NCI-H446 (cell line): Measurements from ENCODE around the gene SLC38A7.
A peak's percentile ranks its signal among the peaks of the same experiment; 100 is the strongest.
"Not testable (repeated sequence)": the region's sequence is repeated elsewhere in the genome, so short reads cannot be mapped to it uniquely, and the experiment has no call there.

Experiments used
- DNase-seq, 2 experiments: peaks; one replicate each; lab custom pipeline; 2025; lab: John Stamatoyannopoulos, UW

The SLC38A7 gene

GRCh38 chr16:58678716-58679115 is 5.9 kb downstream of the SLC38A7 start:
- peak in 1 of 2 experiments; percentile 12 for DNase-seq

- no peak for DNase-seq
Observed at GRCh38 chr16:58678269-58678668, 6.3 kb downstream of the SLC38A7 start.

- DNase-seq: no peak
Observed at GRCh38 chr16:58670946-58671583, 13.5 kb downstream of the SLC38A7 start.

DNA sequence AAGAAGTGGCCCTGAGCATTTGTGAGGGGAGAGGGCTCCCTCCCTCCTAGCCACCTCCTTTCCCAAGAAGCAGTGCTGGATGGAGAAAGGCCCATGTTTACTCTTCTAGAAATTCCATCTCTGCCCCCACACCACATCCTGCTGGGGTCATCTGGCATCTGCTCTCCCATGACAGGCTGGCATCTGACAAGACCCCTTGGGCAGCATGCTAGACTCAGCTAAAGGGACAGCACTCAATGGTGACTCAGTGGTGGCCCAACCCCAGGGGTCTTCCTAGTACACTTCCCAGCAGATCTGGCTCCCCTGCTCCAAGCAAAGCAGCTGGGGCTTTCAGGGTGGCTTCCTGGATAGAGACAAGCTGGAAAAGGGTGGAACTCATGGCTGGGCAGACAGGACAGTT is 14.4 kb downstream of the SLC38A7 start:
- no peak for DNase-seq

DNA sequence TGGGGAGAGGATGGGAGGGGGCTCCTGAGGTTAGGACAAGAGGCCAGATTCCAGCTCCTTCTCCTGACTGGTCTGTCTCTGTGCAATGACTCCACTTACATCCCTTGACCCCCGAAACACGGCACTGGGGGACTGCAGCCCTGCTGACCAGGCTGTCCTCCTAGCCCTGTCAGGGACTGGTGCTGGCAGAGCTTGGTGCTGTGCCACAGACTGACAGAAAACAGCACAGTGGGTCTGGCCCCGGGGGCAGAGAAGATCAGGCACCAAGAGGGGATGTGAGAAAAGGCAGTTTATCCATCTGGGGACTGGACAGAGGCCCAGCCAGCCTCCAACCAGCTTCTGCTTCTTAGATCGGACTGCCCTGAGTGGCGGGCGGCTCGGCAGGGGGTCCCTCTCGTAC is 19.4 kb downstream of the SLC38A7 start:
- no peak for DNase-seq

- DNase-seq: peak; percentile 2 to 66
Observed at GRCh38 chr16:58661199-58661830, 23.3 kb downstream of the SLC38A7 start.

DNA sequence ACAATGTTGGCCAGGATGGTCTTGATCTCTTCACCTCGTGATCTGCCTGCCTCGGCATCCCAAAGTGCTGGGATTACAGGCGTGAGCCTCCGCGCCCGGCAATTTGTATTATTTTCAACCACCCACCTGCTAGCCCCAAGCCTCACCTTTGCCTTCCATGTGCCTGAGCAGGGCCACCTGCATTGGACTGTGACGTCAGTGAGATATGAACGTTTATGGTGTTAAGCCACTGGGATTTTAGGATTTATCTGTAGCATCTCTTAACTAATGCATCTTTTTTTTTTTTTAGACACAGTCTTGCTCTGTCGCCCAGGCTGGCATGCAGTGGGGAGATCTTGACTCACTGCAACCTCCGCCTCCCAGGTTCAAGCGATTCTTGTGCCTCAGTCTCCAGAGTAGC is 24.7 kb downstream of the SLC38A7 start:
- not testable (repeated sequence) for DNase-seq

GRCh38 chr16:58658796-58659211 is 25.8 kb downstream of the SLC38A7 start:
- DNase-seq: no peak

GRCh38 chr16:58656899-58657298 is 27.7 kb downstream of the SLC38A7 start:
- no peak for DNase-seq

GRCh38 chr16:58655215-58655596 is 29.4 kb downstream of the SLC38A7 start:
- DNase-seq: no peak

DNA sequence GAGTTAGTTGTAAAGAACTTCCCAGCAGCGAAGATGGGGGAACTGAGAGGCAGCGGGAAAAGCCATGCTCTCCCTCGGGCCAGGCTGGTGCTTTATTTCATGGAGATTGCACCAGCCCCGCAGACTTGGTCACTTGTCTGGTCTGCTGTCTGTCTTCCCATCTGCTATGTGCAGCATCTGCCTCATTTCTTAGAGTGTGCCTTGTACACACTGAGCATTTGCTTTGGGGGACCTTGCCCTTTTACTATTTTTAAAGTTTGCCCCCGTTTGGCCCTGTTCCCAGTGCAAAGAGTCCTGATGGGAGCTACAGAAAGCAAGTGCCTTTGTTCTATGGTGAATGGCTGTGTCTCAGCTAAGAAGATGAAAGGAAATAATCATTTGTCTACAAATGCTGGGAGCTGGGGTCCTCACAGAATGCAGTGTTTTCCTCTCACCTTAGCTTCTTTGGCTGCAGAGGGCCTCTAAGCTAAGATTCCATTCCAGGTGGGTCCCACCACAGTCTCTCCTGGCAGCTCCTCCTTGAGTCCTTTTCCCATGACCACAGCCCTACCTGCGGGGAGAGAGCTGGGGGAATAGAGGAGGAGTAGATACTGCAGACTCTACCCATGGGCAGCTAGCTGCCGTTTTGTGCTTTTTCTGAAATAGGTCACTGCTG is 29.9 kb downstream of the SLC38A7 start:
- no peak for DNase-seq

- no peak for DNase-seq
Observed at GRCh38 chr16:58652741-58653140, 31.8 kb downstream of the SLC38A7 start.

DNA sequence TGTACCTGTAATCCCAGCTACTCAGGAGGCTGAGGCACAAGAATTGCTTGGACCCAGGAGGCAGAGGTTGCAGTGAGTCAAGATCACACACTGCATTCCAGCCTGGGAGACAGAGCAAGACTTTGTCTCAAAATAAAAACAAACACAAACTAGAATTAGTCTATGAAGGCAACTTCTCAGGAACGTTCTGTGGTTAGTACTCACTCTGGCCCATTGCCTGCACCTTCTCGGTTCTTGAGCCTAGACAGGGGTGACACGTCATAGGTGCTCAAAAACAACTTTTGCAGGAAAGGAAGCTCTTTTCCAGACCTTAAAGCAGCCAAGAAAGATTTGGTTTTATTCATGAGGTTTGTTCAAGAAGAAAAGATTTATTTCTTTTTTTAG is 32.6 kb downstream of the SLC38A7 start:
- DNase-seq: no peak

DNA sequence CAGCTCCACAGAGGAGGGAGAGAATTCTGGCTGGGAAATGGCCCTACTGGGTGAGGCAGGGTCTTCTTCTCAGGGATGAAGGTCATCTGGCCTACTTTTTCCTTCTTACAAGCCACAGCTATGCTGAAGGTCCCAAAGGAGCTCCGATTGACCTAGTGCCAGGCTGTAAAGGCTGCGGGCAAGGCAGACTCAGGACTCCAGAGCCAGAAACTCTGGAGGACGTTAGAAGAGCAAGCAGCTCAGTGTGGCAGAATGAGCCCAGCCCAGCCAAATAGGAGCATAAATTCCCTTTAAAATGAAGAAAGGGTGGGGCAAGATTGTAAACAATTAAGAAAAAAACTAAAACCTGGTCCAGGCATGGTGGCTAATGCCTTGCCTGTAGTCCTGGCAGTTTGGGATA is 34.9 kb downstream of the SLC38A7 start:
- DNase-seq: no peak

GRCh38 chr16:58647107-58647506 is 37.5 kb downstream of the SLC38A7 start:
- DNase-seq: no peak

GRCh38 chr16:58644765-58645487 is 39.6 kb downstream of the SLC38A7 start:
- DNase-seq: no peak

GRCh38 chr16:58644108-58644507 is 40.5 kb downstream of the SLC38A7 start:
- DNase-seq: no peak

DNA sequence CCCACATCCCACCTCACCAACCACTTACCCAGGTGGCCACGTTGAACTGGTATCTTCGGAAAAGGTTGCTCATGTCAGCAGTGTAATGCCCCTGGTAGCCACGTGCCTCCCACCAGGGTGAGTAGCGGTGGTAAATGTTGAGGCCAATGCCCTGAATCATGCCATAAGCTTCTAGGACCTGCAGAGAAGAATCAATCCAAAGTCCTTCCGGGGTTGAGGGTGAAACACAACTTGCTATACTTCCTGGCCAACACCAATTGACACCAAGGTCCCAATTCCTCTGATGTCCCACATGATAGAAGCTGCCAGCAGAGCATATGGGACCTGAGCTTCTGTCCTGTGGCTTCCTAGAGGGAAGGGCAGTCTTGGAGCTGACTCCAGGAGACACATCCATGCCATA is 43.6 kb downstream of the SLC38A7 start:
- no peak for DNase-seq

DNA sequence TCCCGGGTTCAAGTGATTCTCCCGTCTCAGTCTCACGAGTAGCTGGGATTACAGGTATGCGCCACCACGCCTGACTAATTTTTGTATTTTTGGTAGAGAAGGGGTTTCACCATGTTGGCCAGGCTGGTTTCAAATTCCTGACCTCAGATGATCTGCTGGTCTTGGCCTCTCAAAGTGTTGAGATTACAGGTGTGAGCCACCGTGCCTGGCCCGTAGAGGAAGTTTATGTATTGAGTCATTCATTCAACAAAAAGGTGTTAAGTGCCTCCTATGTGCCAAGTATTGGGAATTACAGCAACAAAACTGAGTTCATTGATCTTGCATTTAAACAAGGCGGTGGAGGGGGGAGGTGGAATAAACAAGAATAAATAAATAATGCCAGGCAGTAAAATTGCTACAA is 44.7 kb downstream of the SLC38A7 start:
- DNase-seq: no peak

GRCh38 chr16:58639230-58639629 is 45.3 kb downstream of the SLC38A7 start:
- DNase-seq: no peak

GRCh38 chr16:58638148-58639036 is 46.2 kb downstream of the SLC38A7 start:
- peak in 1 of 2 experiments; percentile 17 for DNase-seq

GRCh38 chr16:58637021-58637420 is 47.5 kb downstream of the SLC38A7 start:
- not testable (repeated sequence) for DNase-seq
